Measurements from ENCODE around the gene DSCAM.

DNA sequence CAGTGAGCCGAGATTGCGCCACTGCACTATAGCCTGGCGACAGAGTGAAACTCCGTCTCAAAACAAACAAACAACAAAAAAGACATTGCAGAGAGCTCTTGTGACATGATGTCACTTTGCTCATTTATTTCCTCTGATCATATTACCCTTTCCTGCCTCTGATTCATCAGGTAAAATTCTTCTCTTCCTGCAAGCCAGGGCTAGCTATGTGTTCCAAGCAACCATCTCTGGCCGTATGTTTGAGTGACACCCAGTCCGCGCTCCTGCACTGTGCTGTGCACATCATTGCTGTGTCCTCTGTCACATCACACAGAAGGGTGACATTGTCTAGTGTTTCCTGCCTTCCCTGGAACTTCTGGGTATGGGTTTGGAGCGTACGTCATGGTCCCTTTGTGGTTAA is 728.4 kb downstream of the DSCAM start:
- TF ChIP-seq EZH2 (IDR thresholded peaks at IDR 0.05; ENCODE audit: insufficient read depth, poor library complexity, severe bottlenecking) (no peak), EZH2phosphoT487 (IDR thresholded peaks at IDR 0.05; ENCODE audit: insufficient read depth, low read depth) (no peak)
